GM12878 (cell line): ENCODE data around the gene B9D2. TPM values are rescaled to one million over a fixed set of nuclear protein-coding genes. Genes with fewer than 3 reads are reported as not detected.

Experiments
- ATF7 ChIP-seq: fragments of 450-650 bp; IDR thresholded peaks from 2 replicates; pipeline ENCODE4 v1.6.1; 2016; ENCODE audit warnings: low read depth, mild to moderate bottlenecking
- BCL11A ChIP-seq: IDR thresholded peaks from 2 replicates; pipeline ENCODE4 v1.6.1; 2011; ENCODE audit warnings: low read depth, low read length
- DPF2 ChIP-seq: fragments of 450-650 bp; IDR thresholded peaks from 2 replicates; pipeline ENCODE4 v1.6.1; 2017; ENCODE audit warnings: mild to moderate bottlenecking
- EED ChIP-seq: sonication (generic); IDR thresholded peaks from 2 replicates; pipeline ENCODE4 v1.6.1; 2016; ENCODE audit warnings: antibody characterized with exemption, low read depth
- IKZF2 ChIP-seq, 2 experiments: fragments of 450-650 bp; IDR thresholded peaks; 2 replicates each; pipeline ENCODE4 v1.6.1; 2017; ENCODE audit warnings: mild to moderate bottlenecking in 2 of 2, moderate library complexity in 2 of 2
- KAT2A ChIP-seq: conservative IDR thresholded peaks from 2 replicates; pipeline ENCODE4 v1.6.1; 2011; ENCODE audit warnings: low read depth, low read length; ENCODE audit not compliant: control insufficient read depth
- NFYA ChIP-seq: IDR thresholded peaks from 2 replicates; pipeline ENCODE4 v1.6.1; 2011; ENCODE audit warnings: low read depth, mild to moderate bottlenecking, low read length, improper control_type of control experiment, borderline replicate concordance
- NFYB ChIP-seq: IDR thresholded peaks from 2 replicates; pipeline ENCODE4 v1.6.1; 2011; ENCODE audit warnings: low read depth, mild to moderate bottlenecking, low read length, improper control_type of control experiment, moderate library complexity; ENCODE audit not compliant: insufficient read depth
- NR2C1 ChIP-seq: fragments of 450-650 bp; IDR thresholded peaks from 2 replicates; pipeline ENCODE4 v1.6.1; 2017; ENCODE audit warnings: antibody characterized with exemption, mild to moderate bottlenecking, moderate library complexity
- RBBP5 ChIP-seq: fragments of 200-600 bp; sonication (generic); conservative IDR thresholded peaks from 2 replicates; pipeline ENCODE4 v1.6.1; 2016
- RUNX3 ChIP-seq: IDR thresholded peaks from 2 replicates; pipeline ENCODE4 v1.6.1; 2012; ENCODE audit warnings: low read length, inconsistent platforms
- SIX5 ChIP-seq: IDR thresholded peaks from 2 replicates; pipeline ENCODE4 v1.6.1; 2011; ENCODE audit warnings: mild to moderate bottlenecking, low read depth, low read length, moderate library complexity; ENCODE audit not compliant: severe bottlenecking
- SMAD5 ChIP-seq: IDR thresholded peaks from 2 replicates; pipeline ENCODE4 v1.6.1; 2016; ENCODE audit warnings: antibody characterized with exemption, low read depth
- SUPT20H ChIP-seq: IDR thresholded peaks from 2 replicates; pipeline ENCODE4 v1.6.1; 2011; ENCODE audit warnings: low read depth, mild to moderate bottlenecking, low read length, moderate library complexity, borderline replicate concordance; ENCODE audit not compliant: control insufficient read depth
- WRNIP1 ChIP-seq: IDR thresholded peaks from 2 replicates; pipeline ENCODE4 v1.6.1; 2011; ENCODE audit warnings: low read depth, low read length, improper control_type of control experiment, borderline replicate concordance
- YY1 ChIP-seq: IDR thresholded peaks from 2 replicates; pipeline ENCODE4 v1.6.1; 2011; ENCODE audit warnings: low read depth, mild to moderate bottlenecking, low read length
- ZNF207 ChIP-seq: fragments of 450-650 bp; IDR thresholded peaks from 2 replicates; pipeline ENCODE4 v1.6.1; 2014; ENCODE audit warnings: antibody characterized with exemption, mild to moderate bottlenecking, borderline replicate concordance
- ZSCAN29 ChIP-seq: fragments of 450-650 bp; IDR thresholded peaks from 2 replicates; pipeline ENCODE4 v1.6.1; 2017; ENCODE audit warnings: mild to moderate bottlenecking, moderate library complexity
- polyA plus RNA-seq, 11 experiments: library from polyadenylated mRNA; depleted of rRNA in 4 of 11; unstranded in 6 of 11; stranded (reverse) in 5 of 11; fragments of >200 nt; fragmentation: Nextera tagmentation in 4 of 11; fragmentation: Illumina TruSeq in 1 of 11; extraction: Ambion mirVana in 4 of 11; extraction: Trizol in 1 of 11; gene quantifications; 1 replicate in 1 of 11; 2 replicates in 10 of 11; pipeline versions ENCODE4 v1.2.1 to v1.2.3, GENCODE V29; 2011 to 2016; ENCODE audit warnings: inconsistent platforms in 2 of 11, missing spikeins in 2 of 11, low read depth in 1 of 11
- total RNA-seq, 4 experiments: library from RNA; depleted of rRNA in 3 of 4; stranded (reverse); fragments of >200 nt in 3 of 4; fragmentation: Illumina TruSeq in 1 of 4; extraction: Trizol in 1 of 4; gene quantifications; 2 replicates each; pipeline versions ENCODE4 v1.2.1 to v1.2.3, GENCODE V29; 2013 to 2021
- TF ChIP-seq, protein P1 (sequence below): fragments of 450-650 bp; formaldehyde crosslinking; IDR thresholded peaks from 2 replicates; pipeline ENCODE4 v1.5.0; 2022; ENCODE audit warnings: mild to moderate bottlenecking, missing genetic modification characterization
- TF ChIP-seq, protein P2 (sequence below): fragments of 450-650 bp; IDR thresholded peaks from 2 replicates; pipeline ENCODE4 v1.6.1; 2017; ENCODE audit warnings: mild to moderate bottlenecking, moderate library complexity
- TF ChIP-seq, protein P3 (sequence below): fragments of 450-650 bp; IDR thresholded peaks from 2 replicates; pipeline ENCODE4 v1.6.1; 2016; ENCODE audit warnings: mild to moderate bottlenecking
- TF ChIP-seq, protein P4 (sequence below): fragments of 450-650 bp; IDR thresholded peaks from 2 replicates; pipeline ENCODE4 v1.6.1; 2014; ENCODE audit warnings: mild to moderate bottlenecking

The B9D2 gene
- total and polyA plus RNA-seq, 10 of the 15 experiments (the other 5 are each of a cell fraction or from before 2014, with no cell fraction given) = 2.4 to 12.4 (median 5.0) TPM

DNA sequence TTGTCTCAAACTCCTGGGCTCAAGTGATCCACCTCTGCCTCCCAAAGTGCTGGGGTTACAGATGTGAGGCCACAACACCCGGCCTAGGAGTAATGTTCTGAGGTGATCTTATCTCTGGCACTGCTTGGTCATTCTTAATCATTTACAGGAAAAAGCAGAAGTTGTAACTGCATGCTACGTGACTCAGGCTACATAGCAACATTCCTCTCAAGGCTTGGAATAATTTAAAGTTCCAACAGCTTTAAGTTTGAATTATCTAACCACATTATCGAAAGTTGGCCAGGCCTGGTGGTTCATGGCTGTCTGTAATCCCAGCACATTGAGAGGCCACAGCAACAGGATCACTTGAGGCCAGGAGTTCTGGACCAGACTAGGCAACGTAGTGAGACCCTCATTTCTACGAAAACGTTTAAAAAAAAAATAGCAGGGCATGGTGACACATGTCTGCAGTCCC is 3.9 kb upstream of the B9D2 start (continued):
- TF ChIP-seq EED (no peak), DPF2 (no peak; the same call in 1 of the 2 replicates), BCL11A (no peak), NFYB (no peak), SMAD5 (no peak), NR2C1 (no peak), WRNIP1 (no peak), ZSCAN29 (no peak), SIX5 (no peak), ATF7 (peak; percentile 71), ZNF207 (no peak), NFYA (no peak), IKZF2 (IDR thresholded peaks at IDR 0.05) (peak; percentile 85 to 91), KAT2A (no peak), RUNX3 (no peak), RBBP5 (no peak), YY1 (no peak), SUPT20H (no peak)
- TF ChIP-seq, protein P1, sequence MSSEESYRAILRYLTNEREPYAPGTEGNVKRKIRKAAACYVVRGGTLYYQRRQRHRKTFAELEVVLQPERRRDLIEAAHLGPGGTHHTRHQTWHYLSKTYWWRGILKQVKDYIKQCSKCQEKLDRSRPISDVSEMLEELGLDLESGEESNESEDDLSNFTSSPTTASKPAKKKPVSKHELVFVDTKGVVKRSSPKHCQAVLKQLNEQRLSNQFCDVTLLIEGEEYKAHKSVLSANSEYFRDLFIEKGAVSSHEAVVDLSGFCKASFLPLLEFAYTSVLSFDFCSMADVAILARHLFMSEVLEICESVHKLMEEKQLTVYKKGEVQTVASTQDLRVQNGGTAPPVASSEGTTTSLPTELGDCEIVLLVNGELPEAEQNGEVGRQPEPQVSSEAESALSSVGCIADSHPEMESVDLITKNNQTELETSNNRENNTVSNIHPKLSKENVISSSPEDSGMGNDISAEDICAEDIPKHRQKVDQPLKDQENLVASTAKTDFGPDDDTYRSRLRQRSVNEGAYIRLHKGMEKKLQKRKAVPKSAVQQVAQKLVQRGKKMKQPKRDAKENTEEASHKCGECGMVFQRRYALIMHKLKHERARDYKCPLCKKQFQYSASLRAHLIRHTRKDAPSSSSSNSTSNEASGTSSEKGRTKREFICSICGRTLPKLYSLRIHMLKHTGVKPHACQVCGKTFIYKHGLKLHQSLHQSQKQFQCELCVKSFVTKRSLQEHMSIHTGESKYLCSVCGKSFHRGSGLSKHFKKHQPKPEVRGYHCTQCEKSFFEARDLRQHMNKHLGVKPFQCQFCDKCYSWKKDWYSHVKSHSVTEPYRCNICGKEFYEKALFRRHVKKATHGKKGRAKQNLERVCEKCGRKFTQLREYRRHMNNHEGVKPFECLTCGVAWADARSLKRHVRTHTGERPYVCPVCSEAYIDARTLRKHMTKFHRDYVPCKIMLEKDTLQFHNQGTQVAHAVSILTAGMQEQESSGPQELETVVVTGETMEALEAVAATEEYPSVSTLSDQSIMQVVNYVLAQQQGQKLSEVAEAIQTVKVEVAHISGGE (CRISPR knock-in tag) = no peak
- TF ChIP-seq, protein P2, sequence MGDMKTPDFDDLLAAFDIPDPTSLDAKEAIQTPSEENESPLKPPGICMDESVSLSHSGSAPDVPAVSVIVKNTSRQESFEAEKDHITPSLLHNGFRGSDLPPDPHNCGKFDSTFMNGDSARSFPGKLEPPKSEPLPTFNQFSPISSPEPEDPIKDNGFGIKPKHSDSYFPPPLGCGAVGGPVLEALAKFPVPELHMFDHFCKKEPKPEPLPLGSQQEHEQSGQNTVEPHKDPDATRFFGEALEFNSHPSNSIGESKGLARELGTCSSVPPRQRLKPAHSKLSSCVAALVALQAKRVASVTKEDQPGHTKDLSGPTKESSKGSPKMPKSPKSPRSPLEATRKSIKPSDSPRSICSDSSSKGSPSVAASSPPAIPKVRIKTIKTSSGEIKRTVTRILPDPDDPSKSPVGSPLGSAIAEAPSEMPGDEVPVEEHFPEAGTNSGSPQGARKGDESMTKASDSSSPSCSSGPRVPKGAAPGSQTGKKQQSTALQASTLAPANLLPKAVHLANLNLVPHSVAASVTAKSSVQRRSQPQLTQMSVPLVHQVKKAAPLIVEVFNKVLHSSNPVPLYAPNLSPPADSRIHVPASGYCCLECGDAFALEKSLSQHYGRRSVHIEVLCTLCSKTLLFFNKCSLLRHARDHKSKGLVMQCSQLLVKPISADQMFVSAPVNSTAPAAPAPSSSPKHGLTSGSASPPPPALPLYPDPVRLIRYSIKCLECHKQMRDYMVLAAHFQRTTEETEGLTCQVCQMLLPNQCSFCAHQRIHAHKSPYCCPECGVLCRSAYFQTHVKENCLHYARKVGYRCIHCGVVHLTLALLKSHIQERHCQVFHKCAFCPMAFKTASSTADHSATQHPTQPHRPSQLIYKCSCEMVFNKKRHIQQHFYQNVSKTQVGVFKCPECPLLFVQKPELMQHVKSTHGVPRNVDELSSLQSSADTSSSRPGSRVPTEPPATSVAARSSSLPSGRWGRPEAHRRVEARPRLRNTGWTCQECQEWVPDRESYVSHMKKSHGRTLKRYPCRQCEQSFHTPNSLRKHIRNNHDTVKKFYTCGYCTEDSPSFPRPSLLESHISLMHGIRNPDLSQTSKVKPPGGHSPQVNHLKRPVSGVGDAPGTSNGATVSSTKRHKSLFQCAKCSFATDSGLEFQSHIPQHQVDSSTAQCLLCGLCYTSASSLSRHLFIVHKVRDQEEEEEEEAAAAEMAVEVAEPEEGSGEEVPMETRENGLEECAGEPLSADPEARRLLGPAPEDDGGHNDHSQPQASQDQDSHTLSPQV = no peak
- TF ChIP-seq, protein P3, sequence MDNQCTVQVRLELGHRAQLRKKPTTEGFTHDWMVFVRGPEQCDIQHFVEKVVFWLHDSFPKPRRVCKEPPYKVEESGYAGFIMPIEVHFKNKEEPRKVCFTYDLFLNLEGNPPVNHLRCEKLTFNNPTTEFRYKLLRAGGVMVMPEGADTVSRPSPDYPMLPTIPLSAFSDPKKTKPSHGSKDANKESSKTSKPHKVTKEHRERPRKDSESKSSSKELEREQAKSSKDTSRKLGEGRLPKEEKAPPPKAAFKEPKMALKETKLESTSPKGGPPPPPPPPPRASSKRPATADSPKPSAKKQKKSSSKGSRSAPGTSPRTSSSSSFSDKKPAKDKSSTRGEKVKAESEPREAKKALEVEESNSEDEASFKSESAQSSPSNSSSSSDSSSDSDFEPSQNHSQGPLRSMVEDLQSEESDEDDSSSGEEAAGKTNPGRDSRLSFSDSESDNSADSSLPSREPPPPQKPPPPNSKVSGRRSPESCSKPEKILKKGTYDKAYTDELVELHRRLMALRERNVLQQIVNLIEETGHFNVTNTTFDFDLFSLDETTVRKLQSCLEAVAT = 0 out of 2 replicates have a peak, but pooled peaks have one; percentile 33
- TF ChIP-seq, protein P4, sequence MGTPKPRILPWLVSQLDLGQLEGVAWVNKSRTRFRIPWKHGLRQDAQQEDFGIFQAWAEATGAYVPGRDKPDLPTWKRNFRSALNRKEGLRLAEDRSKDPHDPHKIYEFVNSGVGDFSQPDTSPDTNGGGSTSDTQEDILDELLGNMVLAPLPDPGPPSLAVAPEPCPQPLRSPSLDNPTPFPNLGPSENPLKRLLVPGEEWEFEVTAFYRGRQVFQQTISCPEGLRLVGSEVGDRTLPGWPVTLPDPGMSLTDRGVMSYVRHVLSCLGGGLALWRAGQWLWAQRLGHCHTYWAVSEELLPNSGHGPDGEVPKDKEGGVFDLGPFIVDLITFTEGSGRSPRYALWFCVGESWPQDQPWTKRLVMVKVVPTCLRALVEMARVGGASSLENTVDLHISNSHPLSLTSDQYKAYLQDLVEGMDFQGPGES = no peak
